Stomach (tissue), 9 donors: ENCODE measurements around the gene LRRC3C. TPM values are rescaled to one million over a fixed set of nuclear protein-coding genes. Genes with fewer than 3 reads are reported as not detected.
A peak's percentile ranks its signal among the peaks of the same experiment; 100 is the strongest.

Experiments
- DNase-seq, 2 donors: peaks; one replicate each; pipeline versions ENCODE4 v3.0.0 to v3.0.0-alpha.2; 2013 to 2019
- H3K27ac ChIP-seq, 5 donors: fragments of 200-600 bp in 4 of 5; sonication (generic) in 4 of 5; one replicate each; pipeline ENCODE4 v1.5.1; 2013 to 2019; ENCODE audit warnings: mild to moderate bottlenecking in 1 of 5, moderate library complexity in 1 of 5
- H3K27me3 ChIP-seq, 3 donors: fragments of 200-600 bp; sonication (generic); one replicate each; pipeline ENCODE4 v1.5.1; 2017 to 2019; ENCODE audit warnings: mixed run types in 1 of 3
- H3K36me3 ChIP-seq, 4 donors: fragments of 200-600 bp; sonication (generic); 1 replicate in 3 of 4; 2 replicates in 1 of 4; pipeline ENCODE4 v1.5.1; 2016 to 2019
- H3K4me1 ChIP-seq, 4 donors: fragments of 200-600 bp; sonication (generic); one replicate each; pipeline ENCODE4 v1.5.1; 2016 to 2019
- H3K4me3 ChIP-seq, 4 donors: fragments of 200-600 bp; sonication (generic) in 3 of 4; one replicate each; pipeline ENCODE4 v1.5.1; 2016 to 2019; ENCODE audit warnings: mild to moderate bottlenecking in 1 of 4
- H3K9me3 ChIP-seq, 4 donors: fragments of 200-600 bp; sonication (generic); one replicate each; pipeline ENCODE4 v1.5.1; 2016 to 2019
- CTCF ChIP-seq, 7 experiments: fragments of 450-650 bp in 4 of 7; fragments of 200-600 bp in 3 of 7; sonication (generic) in 3 of 7; IDR thresholded peaks; one replicate each; pipeline ENCODE4 v1.5.1; 2016 to 2019; ENCODE audit warnings: antibody characterized with exemption in 7 of 7, control low read depth in 2 of 7, mild to moderate bottlenecking in 1 of 7
- EP300 ChIP-seq: sonication (generic); formaldehyde crosslinking; IDR thresholded peaks from one replicate; pipeline ENCODE4 v1.6.1; 2017; ENCODE audit warnings: antibody characterized with exemption
- POLR2A ChIP-seq, 4 donors: fragments of 450-650 bp; IDR thresholded peaks; one replicate each; pipeline ENCODE4 v1.6.1; 2016; ENCODE audit warnings: antibody characterized with exemption in 4 of 4, control low read depth in 2 of 4, mild to moderate bottlenecking in 1 of 4, moderate library complexity in 1 of 4
- POLR2AphosphoS5 ChIP-seq, 3 donors: sonication (generic); formaldehyde crosslinking; IDR thresholded peaks; one replicate each; pipeline ENCODE4 v1.6.1; 2016; ENCODE audit warnings: antibody characterized with exemption in 3 of 3
- WGBS, 5 donors: extraction: QIAGEN DNeasy Blood & Tissue Kit in 3 of 5; methylation state at CpG; one replicate each; pipeline versions ENCODE4 v1.1.5 to v1.1.7; 2013 to 2018; 5-methylcytosine and 5-hydroxymethylcytosine counted together
- intact Hi-C: fragments of 100-400 bp; cut with DNase I; formaldehyde crosslinking; loops from one replicate; pipeline ENCODE4 v1.15.1; 2023; ENCODE audit warnings: low total_unique reads
- polyA plus RNA-seq, 3 donors: library from polyadenylated mRNA; stranded (reverse); fragments of 200-250 nt; gene quantifications; one replicate each; pipeline ENCODE4 v1.2.3, GENCODE V29; 2013
- total RNA-seq, 5 donors: library from RNA; depleted of rRNA; stranded (reverse); fragments of >200 nt; gene quantifications; one replicate each; pipeline versions ENCODE4 v1.1.0 to v1.2.3, GENCODE V29; 2014 to 2016
- donor health status: healthy with polysubstance abuse.
- donor health status: Bipolar disorder and iron deficiency.
- donor health status: healthy.

Gene LRRC3C
- total and polyA plus RNA-seq, 8 donors, result not detected

GRCh38 chr17:39963829-39964228, 36.3 kb downstream of the LRRC3C start:
- peaks cover 0 to 18% (median 0%) of the 10 kb centered on the region in 3 donors for H3K27me3 ChIP-seq
- no peaks in the 10 kb centered on the region for H3K9me3 ChIP-seq
- no peaks in the 10 kb centered on the region for H3K36me3 ChIP-seq
- intact Hi-C loops, result no loop called here
- WGBS, 5 donors, result 64 to 77% (median 72%) methylated on average over 6 of the region's 6 CpGs
- H3K4me3 ChIP-seq, result no peak overlapping the region
- DNase-seq, result no peak
- no peak for TF ChIP-seq CTCF (IDR thresholded peaks at IDR 0.05)
- no peak overlapping the region for H3K27ac ChIP-seq
- peaks cover 0 to 19% (median 7%) of the 10 kb centered on the region in 4 donors for H3K4me1 ChIP-seq

- intact Hi-C loops, result no loop called here
- H3K4me1 ChIP-seq, result peaks cover 0 to 12% (median 4%) of the 10 kb centered on the region in 4 donors
- DNase-seq, result no peak
- no peak overlapping the region for H3K4me3 ChIP-seq
- peaks cover 0 to 21% (median 0%) of the 10 kb centered on the region in 3 donors for H3K27me3 ChIP-seq
- TF ChIP-seq CTCF (IDR thresholded peaks at IDR 0.05), result no peak
- TF ChIP-seq POLR2A (IDR thresholded peaks at IDR 0.05), result no peak
- no peak for TF ChIP-seq EP300
- no peak for TF ChIP-seq POLR2AphosphoS5 (IDR thresholded peaks at IDR 0.05)
- no peaks in the 10 kb centered on the region for H3K9me3 ChIP-seq
- no peak overlapping the region for H3K27ac ChIP-seq
- 63 to 73% (median 67%) methylated on average over 8 of the region's 8 CpGs for WGBS, 5 donors
- H3K36me3 ChIP-seq, result no peaks in the 10 kb centered on the region
These were observed 37.6 kb downstream of the LRRC3C start for GRCh38 chr17:39965017-39965699.

- TF ChIP-seq CTCF (IDR thresholded peaks at IDR 0.05) (no peak), EP300 (no peak), POLR2A (IDR thresholded peaks at IDR 0.05) (no peak), POLR2AphosphoS5 (IDR thresholded peaks at IDR 0.05) (no peak)
- Histone ChIP-seq H3K27ac (peak overlapping the region in 1 of 5 donors; percentile 1), H3K4me1 (peaks cover 0 to 9% (median 0%) of the 10 kb centered on the region in 4 donors), H3K4me3 (no peak overlapping the region), H3K36me3 (no peaks in the 10 kb centered on the region), H3K27me3 (peaks cover 0 to 37% (median 0%) of the 10 kb centered on the region in 3 donors), H3K9me3 (no peaks in the 10 kb centered on the region)
- intact Hi-C loops, result no loop called here
- DNase-seq, result no peak
- WGBS, 5 donors, result 56 to 66% (median 64%) methylated on average over 6 of the region's 6 CpGs
These were observed 39.2 kb downstream of the LRRC3C start for GRCh38 chr17:39966771-39967170.

DNA sequence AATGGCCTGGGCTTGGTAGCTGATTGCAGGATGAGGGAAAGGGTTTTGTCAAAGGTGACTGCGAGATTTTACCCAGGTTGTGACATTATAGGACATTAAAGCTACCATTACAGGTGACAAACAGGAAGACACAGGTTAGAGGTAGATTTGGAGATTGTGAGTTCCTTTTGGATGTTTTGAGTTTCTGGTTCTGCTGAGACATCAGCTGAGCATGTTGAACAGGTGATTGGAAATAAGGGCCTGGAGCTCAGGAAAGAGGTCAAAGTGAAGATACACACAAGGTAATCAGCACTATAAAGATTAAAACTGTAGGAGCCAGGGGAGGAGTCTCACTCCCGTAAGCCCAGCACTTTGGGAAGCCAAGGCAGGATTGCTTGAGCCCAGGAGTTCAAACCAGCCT, 41.2 kb downstream of the LRRC3C start:
- no peak for TF ChIP-seq CTCF (IDR thresholded peaks at IDR 0.05)
- no peak for TF ChIP-seq POLR2A (IDR thresholded peaks at IDR 0.05)
- TF ChIP-seq EP300, result no peak
- no peak for TF ChIP-seq POLR2AphosphoS5 (IDR thresholded peaks at IDR 0.05)
- intact Hi-C loops, result no loop called here

More for the DNA sequence above, 41.2 kb downstream of the LRRC3C start:
- H3K36me3 ChIP-seq, result no peaks in the 10 kb centered on the region
- no peak for DNase-seq
- H3K4me3 ChIP-seq, result no peak overlapping the region
- peaks cover 0 to 33% (median 0%) of the 10 kb centered on the region in 3 donors for H3K27me3 ChIP-seq
- whole genome bisulfite sequencing, 5 donors, result 56 to 76% (median 71%) methylated on average over 2 of the region's 2 CpGs
- H3K9me3 ChIP-seq, result no peaks in the 10 kb centered on the region
- H3K27ac ChIP-seq, result no peak overlapping the region
- peaks cover 0 to 9% (median 0%) of the 10 kb centered on the region in 4 donors for H3K4me1 ChIP-seq
